ENCODE measurements around the gene ARL11.

GRCh38 chr13:49670828-49671227 lies 42.5 kb downstream of the ARL11 start:
- no peak for TF ChIP-seq RAD21 (IDR thresholded peaks at IDR 0.05; ENCODE audit: low read length)
- TF ChIP-seq, protein P1, sequence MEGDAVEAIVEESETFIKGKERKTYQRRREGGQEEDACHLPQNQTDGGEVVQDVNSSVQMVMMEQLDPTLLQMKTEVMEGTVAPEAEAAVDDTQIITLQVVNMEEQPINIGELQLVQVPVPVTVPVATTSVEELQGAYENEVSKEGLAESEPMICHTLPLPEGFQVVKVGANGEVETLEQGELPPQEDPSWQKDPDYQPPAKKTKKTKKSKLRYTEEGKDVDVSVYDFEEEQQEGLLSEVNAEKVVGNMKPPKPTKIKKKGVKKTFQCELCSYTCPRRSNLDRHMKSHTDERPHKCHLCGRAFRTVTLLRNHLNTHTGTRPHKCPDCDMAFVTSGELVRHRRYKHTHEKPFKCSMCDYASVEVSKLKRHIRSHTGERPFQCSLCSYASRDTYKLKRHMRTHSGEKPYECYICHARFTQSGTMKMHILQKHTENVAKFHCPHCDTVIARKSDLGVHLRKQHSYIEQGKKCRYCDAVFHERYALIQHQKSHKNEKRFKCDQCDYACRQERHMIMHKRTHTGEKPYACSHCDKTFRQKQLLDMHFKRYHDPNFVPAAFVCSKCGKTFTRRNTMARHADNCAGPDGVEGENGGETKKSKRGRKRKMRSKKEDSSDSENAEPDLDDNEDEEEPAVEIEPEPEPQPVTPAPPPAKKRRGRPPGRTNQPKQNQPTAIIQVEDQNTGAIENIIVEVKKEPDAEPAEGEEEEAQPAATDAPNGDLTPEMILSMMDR (conservative IDR thresholded peaks at IDR 0.05; ENCODE audit: low read depth, low read length), result no peak
